HCT116 (cell line): Measurements from ENCODE around the gene EMILIN2. TPM values are rescaled to one million over a fixed set of nuclear protein-coding genes. Genes with fewer than 3 reads are reported as not detected.

ENCODE experiments used
- ATAC-seq: fragments of 200-7000 bp; cut with Tn5 transposase; 2 replicates; pipeline ENCODE4 v1.9.1; 2020; ENCODE audit warnings: mild to moderate bottlenecking, moderate library complexity
- BruUV-seq: library from RNA; stranded (reverse); fragments of 400-500 nt; replicated peaks from 2 replicates; lab custom pipeline; 2021; lab: Mats Ljungman, UMichigan
- CTCF ChIA-PET: fragments of 300-600 bp; sonication (Branson Sonifier 250); formaldehyde crosslinking; loops from one replicate; lab custom pipeline; 2021; ENCODE audit warnings: antibody characterized with exemption; lab: Charles Lee
- POLR2A ChIA-PET: fragments of 300-600, 350-600 bp; sonication (Branson Sonifier 250); formaldehyde crosslinking; loops from one replicate; lab custom pipeline; 2021; ENCODE audit warnings: antibody characterized with exemption; lab: Charles Lee
- RAD21 ChIA-PET, 2 experiments: fragments of 300-600 bp; sonication (Branson Sonifier 250); formaldehyde crosslinking; loops; one replicate each; lab custom pipeline; 2023; ENCODE audit warnings: low total read pairs in 2 of 2; ENCODE audit not compliant: uncharacterized antibody in 2 of 2, unreplicated experiment in 2 of 2, low non-redundant PET in 1 of 2; lab: Charles Lee
- DNase-seq: peaks from one replicate; pipeline ENCODE4 v3.0.0-alpha.2; 2010; ENCODE audit warnings: low read depth, low spot score
- H2AFZ ChIP-seq: fragments of 200-600 bp; shearing (Covaris generic), sonication (generic); 2 replicates; pipeline ENCODE4 v1.6.1; 2017; ENCODE audit warnings: low read depth, mixed run types, mixed read lengths, antibody characterized with exemption, low read length; ENCODE audit not compliant: poor library complexity, severe bottlenecking
- H3K27ac ChIP-seq: 2 replicates; pipeline ENCODE4 v1.5.1; 2012; ENCODE audit warnings: low read depth, low read length
- H3K27me3 ChIP-seq: fragments of 200-600 bp; sonication (generic); 2 replicates; pipeline ENCODE4 v1.6.1; 2016; ENCODE audit warnings: mixed run types, low read length, mixed read lengths; ENCODE audit not compliant: insufficient read depth
- H3K36me3 ChIP-seq, 2 experiments: fragments of 200-500 bp in 1 of 2; fragments of 200-600 bp in 1 of 2; sonication (Bioruptor generic) in 1 of 2; sonication (generic) in 1 of 2; 2 replicates each; pipeline versions ENCODE4 v1.5.1 to v1.6.1; 2014 to 2016; ENCODE audit warnings: low read length in 2 of 2, inconsistent platforms in 1 of 2, mixed read lengths in 1 of 2, mixed run types in 1 of 2; ENCODE audit not compliant: insufficient read depth in 2 of 2, control insufficient read depth in 1 of 2
- H3K4me1 ChIP-seq, 2 experiments: fragments of 200-600 bp in 1 of 2; sonication (generic) in 1 of 2; 2 replicates each; pipeline versions ENCODE4 v1.5.1 to v1.6.1; 2012 to 2017; ENCODE audit warnings: low read length in 2 of 2, inconsistent platforms in 1 of 2, mild to moderate bottlenecking in 1 of 2, mixed read lengths in 1 of 2, mixed run types in 1 of 2, moderate library complexity in 1 of 2; ENCODE audit not compliant: insufficient read depth in 2 of 2, control insufficient read depth in 1 of 2
- H3K4me2 ChIP-seq: fragments of 200-600 bp; sonication (generic); 2 replicates; pipeline ENCODE4 v1.6.1; 2017; ENCODE audit warnings: mixed run types, low read length, mixed read lengths
- H3K4me3 ChIP-seq, 2 experiments: fragments of 200-600 bp in 1 of 2; sonication (generic) in 1 of 2; replicated peaks in 1 of 2; 2 replicates each; pipeline ENCODE4 v1.5.1; 2011 to 2016; ENCODE audit warnings: low read length in 2 of 2, control low read depth in 1 of 2, low read depth in 1 of 2, mild to moderate bottlenecking in 1 of 2, mixed read lengths in 1 of 2, mixed run types in 1 of 2
- H3K79me2 ChIP-seq: fragments of 200-600 bp; sonication (generic); 2 replicates; pipeline ENCODE4 v1.6.1; 2017; ENCODE audit warnings: mild to moderate bottlenecking, mixed run types, low read length, moderate library complexity, mixed read lengths; ENCODE audit not compliant: insufficient read depth
- H3K9ac ChIP-seq: fragments of 200-600 bp; sonication (generic); 2 replicates; pipeline ENCODE4 v1.6.1; 2016; ENCODE audit warnings: low read length, mixed read lengths
- H3K9me2 ChIP-seq: fragments of 200-600 bp; sonication (generic), shearing (Covaris generic); 2 replicates; pipeline ENCODE4 v1.6.1; 2017; ENCODE audit warnings: mixed run types, mild to moderate bottlenecking, moderate library complexity; ENCODE audit not compliant: insufficient read depth
- H3K9me3 ChIP-seq, 2 experiments: fragments of 200-500 bp in 1 of 2; fragments of 200-600 bp in 1 of 2; sonication (Bioruptor generic) in 1 of 2; sonication (generic) in 1 of 2; 2 replicates each; pipeline ENCODE4 v1.6.1; 2014 to 2017; ENCODE audit warnings: low read length in 2 of 2, mixed read lengths in 2 of 2, inconsistent platforms in 1 of 2, low read depth in 1 of 2, mild to moderate bottlenecking in 1 of 2, mixed run types in 1 of 2, moderate library complexity in 1 of 2; ENCODE audit not compliant: control insufficient read depth in 1 of 2, insufficient read depth in 1 of 2
- H4K20me1 ChIP-seq: fragments of 200-600 bp; sonication (generic), shearing (Covaris generic); 2 replicates; pipeline ENCODE4 v1.6.1; 2017; ENCODE audit warnings: mixed run types, mild to moderate bottlenecking, moderate library complexity; ENCODE audit not compliant: insufficient read depth
- CBX3 ChIP-seq: IDR thresholded peaks from 2 replicates; pipeline ENCODE4 v1.6.1; 2012; ENCODE audit warnings: low read depth
- CTCF ChIP-seq, 3 experiments: fragments of 200-600 bp in 1 of 3; sonication (generic) in 1 of 3; IDR thresholded peaks in 2 of 3; conservative IDR thresholded peaks in 1 of 3; 2 replicates each; pipeline ENCODE4 v1.5.1; 2012 to 2017; ENCODE audit warnings: low read depth in 2 of 3, low read length in 2 of 3, antibody characterized with exemption in 1 of 3, borderline replicate concordance in 1 of 3, control low read depth in 1 of 3, mild to moderate bottlenecking in 1 of 3, mixed read lengths in 1 of 3, mixed run types in 1 of 3, moderate library complexity in 1 of 3; ENCODE audit not compliant: insufficient read depth in 1 of 3
- EGR1 ChIP-seq: IDR thresholded peaks from 2 replicates; pipeline ENCODE4 v1.6.1; 2012; ENCODE audit warnings: low read depth
- ELF1 ChIP-seq: IDR thresholded peaks from 2 replicates; pipeline ENCODE4 v1.6.1; 2012; ENCODE audit warnings: low read depth, borderline replicate concordance
- EZH2 ChIP-seq: fragments of 200-600 bp; sonication (generic); IDR thresholded peaks from 2 replicates; pipeline ENCODE4 v1.6.1; 2017; ENCODE audit warnings: antibody characterized with exemption, mixed run types
- EZH2phosphoT487 ChIP-seq: fragments of 200-600 bp; IDR thresholded peaks from 2 replicates; pipeline ENCODE4 v1.6.1; 2018; ENCODE audit warnings: antibody characterized with exemption, borderline replicate concordance
- FOSL1 ChIP-seq: IDR thresholded peaks from 2 replicates; pipeline ENCODE4 v1.6.1; 2012; ENCODE audit warnings: low read depth
- MAX ChIP-seq: IDR thresholded peaks from 2 replicates; pipeline ENCODE4 v1.6.1; 2012
- RAD21 ChIP-seq: IDR thresholded peaks from 2 replicates; pipeline ENCODE4 v1.6.1; 2012; ENCODE audit warnings: low read depth, mild to moderate bottlenecking
- REST ChIP-seq: IDR thresholded peaks from 2 replicates; pipeline ENCODE4 v1.6.1; 2012; ENCODE audit warnings: low read depth
- YY1 ChIP-seq: IDR thresholded peaks from 2 replicates; pipeline ENCODE4 v1.6.1; 2011; ENCODE audit warnings: low read length, low read depth, moderate library complexity, mild to moderate bottlenecking; ENCODE audit not compliant: insufficient replicate concordance; ENCODE audit errors: extremely low read depth
- ZFX ChIP-seq: fragments of 450-650 bp; IDR thresholded peaks from 2 replicates; pipeline ENCODE4 v1.6.1; 2017
- intact Hi-C: fragments of 100-400 bp; cut with micrococcal nuclease; formaldehyde crosslinking; loops from 2 replicates; pipeline ENCODE4 v1.10.0; 2022
- total RNA-seq: library from RNA; stranded (reverse); gene quantifications from one replicate; pipeline ENCODE4 v1.2.1, GENCODE V29; 2021; ENCODE audit not compliant: unreplicated experiment

EMILIN2 gene
- total RNA-seq, 1 experiment from 2014 or later, result 23.4 TPM

GRCh38 chr18:2961821-2962220 is 115.0 kb downstream of the EMILIN2 start:
- Histone ChIP-seq H3K4me1 (no peaks in the 10 kb centered on the region), H4K20me1 (no peaks in the 10 kb centered on the region), H3K36me3 (no peaks in the 10 kb centered on the region), H2AFZ (no peak overlapping the region), H3K9me3 (no peaks in the 10 kb centered on the region), H3K27ac (no peak overlapping the region), H3K9ac (no peak overlapping the region), H3K4me3 (no peak overlapping the region), H3K9me2 (no peaks in the 10 kb centered on the region), H3K4me2 (no peak overlapping the region), H3K27me3 (no peaks in the 10 kb centered on the region), H3K79me2 (no peaks in the 10 kb centered on the region)
- ChIA-PET CTCF (interaction anchor here (1.6 kb wide), 1 partner anchor 14 kb away, joined by 6 read pairs; no protein-coding TSS in a partner anchor), RAD21 (no interaction called here), POLR2A (no interaction called here)
- no TSS peak for BruUV-seq
- DNase-seq (no peak), ATAC-seq (no peak)
- no peak for TF ChIP-seq ELF1
- TF ChIP-seq ZFX, result no peak
- TF ChIP-seq FOSL1, result no peak
- TF ChIP-seq EZH2, result no peak
- no peak for TF ChIP-seq REST
- no peak for TF ChIP-seq EZH2phosphoT487
- no peak for TF ChIP-seq MAX
- TF ChIP-seq YY1, result no peak
- no peak for TF ChIP-seq CBX3
- no peak for TF ChIP-seq EGR1
- TF ChIP-seq RAD21, result no peak
- TF ChIP-seq CTCF (IDR thresholded peaks at IDR 0.05 in 2 of 3, conservative IDR thresholded peaks at IDR 0.05 in 1 of 3; ENCODE audit: borderline replicate concordance in 1 of 3, insufficient read depth in 1 of 3, low read depth in 2 of 3, low read length in 2 of 3), result no peak
- intact Hi-C loops, result no loop called here
